Uterus (tissue), 4 donors: Measurements from ENCODE around the gene ZSWIM5. TPM values are rescaled to one million over a fixed set of nuclear protein-coding genes. Genes with fewer than 3 reads are reported as not detected.
"Not testable (repeated sequence)": the region's sequence is repeated elsewhere in the genome, so short reads cannot be mapped to it uniquely, and the experiment has no call there.

Experiments
- DNase-seq, 2 donors: peaks; one replicate each; pipeline ENCODE4 v3.0.0-alpha.2; 2019 to 2020
- H3K27ac ChIP-seq, 2 donors: fragments of 200-600 bp; sonication (generic); 1 replicate in 1 of 2; 2 replicates in 1 of 2; pipeline ENCODE4 v1.5.1; 2016 to 2018
- H3K27me3 ChIP-seq, 2 donors: fragments of 200-600 bp; sonication (generic); one replicate each; pipeline ENCODE4 v1.5.1; 2018 to 2019; ENCODE audit warnings: control low read depth in 1 of 2
- H3K36me3 ChIP-seq, 2 donors: fragments of 200-600 bp; sonication (generic); one replicate each; pipeline ENCODE4 v1.5.1; 2019; ENCODE audit warnings: control low read depth in 1 of 2
- H3K4me1 ChIP-seq, 2 donors: fragments of 200-600 bp; sonication (generic); one replicate each; pipeline ENCODE4 v1.5.1; 2018 to 2019; ENCODE audit warnings: control low read depth in 1 of 2
- H3K4me3 ChIP-seq, 2 donors: fragments of 200-600 bp; sonication (generic); 1 replicate in 1 of 2; 2 replicates in 1 of 2; pipeline ENCODE4 v1.5.1; 2018 to 2019; ENCODE audit warnings: mild to moderate bottlenecking in 1 of 2
- H3K9me3 ChIP-seq, 2 donors: fragments of 200-600 bp; sonication (generic); one replicate each; pipeline ENCODE4 v1.5.1; 2019; ENCODE audit warnings: control low read depth in 1 of 2
- POLR2A ChIP-seq, 2 donors: fragments of 450-650 bp; IDR thresholded peaks; one replicate each; pipeline ENCODE4 v1.6.1; 2016; ENCODE audit warnings: antibody characterized with exemption in 2 of 2, mild to moderate bottlenecking in 1 of 2, moderate library complexity in 1 of 2
- intact Hi-C: fragments of 100-400 bp; cut with DNase I; formaldehyde crosslinking; loops from one replicate; pipeline ENCODE4 v1.15.1; 2023; ENCODE audit warnings: low total_unique reads
- total RNA-seq, 4 donors: library from RNA; depleted of rRNA in 3 of 4; stranded (reverse); fragments of >200 nt in 3 of 4; gene quantifications; one replicate each; pipeline versions ENCODE4 v1.1.0 to v1.2.4, GENCODE V29; 2014 to 2023
- TF ChIP-seq, protein P1 (sequence below), 4 experiments: fragments of 200-600 bp in 2 of 4; fragments of 450-650 bp in 2 of 4; sonication (generic) in 2 of 4; IDR thresholded peaks; one replicate each; pipeline ENCODE4 v1.5.1; 2016 to 2019; ENCODE audit warnings: antibody characterized with exemption in 4 of 4, mild to moderate bottlenecking in 2 of 4, moderate library complexity in 1 of 4
- donor health status: DM: yes; HTN: yes; CAD: no.

Gene ZSWIM5
- total RNA-seq, 4 donors from 2014 or later: 1.5 to 6.6 (median 3.6) TPM

DNA sequence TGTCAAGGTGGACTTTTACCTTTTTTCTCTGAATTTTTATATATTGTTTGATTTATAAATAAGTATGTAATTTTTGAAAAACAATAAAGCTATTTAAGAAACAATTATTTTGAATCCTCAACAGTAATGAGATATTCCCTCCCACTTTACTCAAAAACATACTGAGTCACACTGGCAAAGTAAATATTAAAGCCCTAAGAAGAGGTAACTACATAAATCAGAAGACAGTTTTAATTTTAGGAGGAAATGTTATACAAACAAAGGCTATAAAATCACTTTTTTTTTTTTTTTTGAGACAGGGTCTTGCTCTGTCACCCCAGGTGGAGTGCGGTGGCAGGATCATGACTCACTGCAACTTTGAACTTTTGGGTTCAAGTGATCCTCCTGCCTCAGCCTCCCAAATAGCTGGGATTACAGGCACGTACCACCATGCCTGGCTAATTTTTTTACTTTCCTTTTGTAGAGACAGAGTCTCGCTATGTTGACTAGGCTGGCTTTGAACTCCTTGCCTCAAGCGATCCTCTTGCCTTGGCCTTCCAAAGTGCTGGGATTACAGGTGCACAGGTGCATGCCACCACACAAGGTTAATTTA lies 36.2 kb downstream of the ZSWIM5 start:
- Histone ChIP-seq H3K27me3 (no peaks in the 10 kb centered on the region), H3K27ac (no peak overlapping the region), H3K4me1 (no peaks in the 10 kb centered on the region), H3K36me3 (no peaks in the 10 kb centered on the region), H3K4me3 (no peak overlapping the region), H3K9me3 (no peaks in the 10 kb centered on the region)
- no peak for DNase-seq
- intact Hi-C loops: no loop called here
- TF ChIP-seq POLR2A (IDR thresholded peaks at IDR 0.05): no peak
- TF ChIP-seq, protein P1, sequence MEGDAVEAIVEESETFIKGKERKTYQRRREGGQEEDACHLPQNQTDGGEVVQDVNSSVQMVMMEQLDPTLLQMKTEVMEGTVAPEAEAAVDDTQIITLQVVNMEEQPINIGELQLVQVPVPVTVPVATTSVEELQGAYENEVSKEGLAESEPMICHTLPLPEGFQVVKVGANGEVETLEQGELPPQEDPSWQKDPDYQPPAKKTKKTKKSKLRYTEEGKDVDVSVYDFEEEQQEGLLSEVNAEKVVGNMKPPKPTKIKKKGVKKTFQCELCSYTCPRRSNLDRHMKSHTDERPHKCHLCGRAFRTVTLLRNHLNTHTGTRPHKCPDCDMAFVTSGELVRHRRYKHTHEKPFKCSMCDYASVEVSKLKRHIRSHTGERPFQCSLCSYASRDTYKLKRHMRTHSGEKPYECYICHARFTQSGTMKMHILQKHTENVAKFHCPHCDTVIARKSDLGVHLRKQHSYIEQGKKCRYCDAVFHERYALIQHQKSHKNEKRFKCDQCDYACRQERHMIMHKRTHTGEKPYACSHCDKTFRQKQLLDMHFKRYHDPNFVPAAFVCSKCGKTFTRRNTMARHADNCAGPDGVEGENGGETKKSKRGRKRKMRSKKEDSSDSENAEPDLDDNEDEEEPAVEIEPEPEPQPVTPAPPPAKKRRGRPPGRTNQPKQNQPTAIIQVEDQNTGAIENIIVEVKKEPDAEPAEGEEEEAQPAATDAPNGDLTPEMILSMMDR (IDR thresholded peaks at IDR 0.05): no peak

DNA sequence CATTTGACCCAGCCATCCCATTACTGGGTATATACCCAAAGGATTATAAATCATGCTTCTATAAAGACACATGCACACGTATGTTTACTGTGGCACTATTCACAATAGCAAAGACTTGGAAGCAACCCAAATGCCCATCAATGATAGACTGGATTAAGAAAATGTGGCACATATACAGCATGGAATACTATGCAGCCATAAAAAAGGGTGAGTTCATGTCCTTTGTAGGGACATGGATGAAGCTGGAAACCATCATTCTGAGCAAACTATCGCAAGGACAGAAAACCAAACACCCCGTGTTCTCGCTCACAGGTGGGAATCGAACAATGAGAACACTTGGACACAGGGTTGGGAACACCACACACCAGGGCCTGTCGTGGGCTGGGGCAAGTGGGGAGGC lies 38.5 kb downstream of the ZSWIM5 start:
- H3K4me1 ChIP-seq, H3K27ac ChIP-seq, H3K27me3 ChIP-seq, H3K9me3 ChIP-seq, DNase-seq, intact Hi-C loops, H3K4me3 ChIP-seq, H3K36me3 ChIP-seq: not testable (repeated sequence)

DNA sequence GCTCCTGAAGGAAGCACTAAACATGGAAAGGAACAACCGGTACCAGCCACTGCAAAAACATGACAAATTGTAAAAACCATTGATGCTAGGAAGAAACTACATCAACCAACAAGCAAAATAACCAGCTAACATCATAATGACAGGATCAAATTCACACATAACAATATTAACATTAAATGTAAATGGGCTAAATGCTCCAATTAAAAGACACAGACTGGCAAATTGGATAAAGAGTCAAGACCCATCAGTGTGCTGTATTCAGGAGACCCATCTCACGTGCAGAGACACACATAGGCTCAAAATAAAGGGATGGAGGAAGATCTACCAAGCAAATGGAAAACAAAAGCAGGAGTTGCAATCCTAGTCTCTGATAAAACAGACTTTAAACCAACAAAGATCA lies 42.1 kb downstream of the ZSWIM5 start:
- H3K4me3 ChIP-seq, intact Hi-C loops, H3K4me1 ChIP-seq: not testable (repeated sequence)

DNA sequence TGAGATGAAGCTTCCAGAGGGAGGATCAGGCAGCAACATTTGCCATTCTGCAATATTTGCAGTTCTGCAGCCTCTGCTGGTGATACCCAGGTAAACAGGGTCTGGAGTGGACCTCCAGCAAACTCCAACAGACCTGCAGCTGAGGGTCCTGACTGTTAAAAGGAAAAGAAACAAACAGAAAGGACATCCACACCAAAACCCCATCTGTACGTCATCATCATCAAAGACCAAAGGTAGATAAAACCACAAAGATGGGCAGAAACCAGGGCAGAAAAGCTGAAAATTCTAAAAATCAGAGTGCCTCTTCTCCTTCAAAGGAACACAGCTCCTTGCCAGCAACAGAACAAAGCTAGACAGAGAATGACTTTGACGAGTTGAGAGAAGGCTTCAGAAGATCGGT lies 43.3 kb downstream of the ZSWIM5 start:
- H3K9me3 ChIP-seq, H3K36me3 ChIP-seq, intact Hi-C loops, H3K4me1 ChIP-seq, H3K4me3 ChIP-seq, DNase-seq, H3K27me3 ChIP-seq, H3K27ac ChIP-seq: not testable (repeated sequence)

More for the DNA sequence above, 42.1 kb downstream of the ZSWIM5 start:
- H3K27ac ChIP-seq, H3K27me3 ChIP-seq, DNase-seq, H3K9me3 ChIP-seq, H3K36me3 ChIP-seq: not testable (repeated sequence)

DNA sequence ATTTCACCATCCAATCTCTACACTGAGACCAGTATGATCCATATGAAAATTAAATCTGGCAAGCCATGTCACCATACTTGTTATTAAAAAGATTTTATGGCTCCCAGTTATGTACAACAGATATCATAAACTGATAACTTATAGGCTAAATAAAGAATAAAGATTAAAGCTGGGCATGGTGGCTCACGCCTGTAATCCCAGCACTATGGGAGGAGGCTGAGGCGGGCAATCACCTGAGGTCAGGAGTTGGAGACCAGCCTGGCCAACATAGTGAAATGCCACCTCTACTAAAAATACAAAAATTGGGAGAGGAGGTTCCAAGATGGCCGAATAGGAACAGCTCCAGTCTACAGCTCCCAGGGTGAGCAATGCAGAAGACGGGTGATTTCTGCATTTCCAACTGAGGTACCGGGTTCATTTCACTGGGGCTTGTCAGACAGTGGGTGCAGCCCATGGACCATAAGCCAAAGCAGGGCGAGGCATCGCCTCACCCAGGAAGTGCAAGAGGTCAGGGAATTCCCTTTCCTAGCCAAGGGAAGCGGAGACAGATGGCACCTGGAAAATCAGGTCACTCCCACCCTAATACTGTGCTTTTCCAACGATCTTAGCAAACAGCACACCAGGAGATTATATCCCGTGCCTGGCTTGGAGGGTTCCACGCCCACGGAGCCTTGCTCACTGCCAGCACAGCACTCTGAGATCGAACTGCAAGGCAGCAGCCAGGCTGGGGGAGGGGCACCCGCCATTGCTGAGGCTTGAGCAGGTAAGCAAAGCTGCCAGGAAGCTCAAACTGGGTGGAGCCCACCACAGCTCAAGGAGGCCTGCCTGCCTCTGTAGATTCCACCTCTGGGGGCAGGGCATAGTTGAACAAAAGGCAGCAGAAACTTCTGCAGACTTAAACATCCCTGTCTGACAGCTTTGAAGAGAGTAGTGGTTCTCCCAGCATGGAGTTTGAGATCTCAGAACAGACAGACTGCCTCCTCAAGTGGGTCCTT lies 44.1 kb downstream of the ZSWIM5 start:
- H3K36me3 ChIP-seq, H3K4me1 ChIP-seq, H3K4me3 ChIP-seq, H3K9me3 ChIP-seq, H3K27me3 ChIP-seq, H3K27ac ChIP-seq, DNase-seq, intact Hi-C loops: not testable (repeated sequence)

DNA sequence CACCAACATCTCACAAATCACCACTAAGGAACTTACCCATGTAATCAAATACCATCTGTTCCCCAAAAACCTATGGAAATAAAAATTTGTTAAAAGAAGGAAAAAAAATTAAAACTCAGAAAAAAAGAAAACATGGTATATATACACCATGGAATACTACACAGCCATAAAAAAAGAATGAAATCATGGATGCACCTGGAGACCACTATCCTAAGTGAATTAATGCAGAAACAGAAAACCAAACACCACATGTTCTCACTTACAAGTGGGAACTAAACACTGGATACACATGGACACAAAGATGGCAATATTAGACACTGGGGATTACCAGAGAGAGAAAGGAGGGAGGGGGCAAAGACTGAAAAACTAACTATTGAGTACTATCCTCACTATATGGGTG lies 50.4 kb downstream of the ZSWIM5 start:
- H3K27ac ChIP-seq: no peak overlapping the region
- H3K4me3 ChIP-seq: no peak overlapping the region
- intact Hi-C loops: no loop called here
- TF ChIP-seq, protein P1 (IDR thresholded peaks at IDR 0.05): no peak
- TF ChIP-seq POLR2A (IDR thresholded peaks at IDR 0.05): no peak
- H3K27me3 ChIP-seq: no peaks in the 10 kb centered on the region
- H3K4me1 ChIP-seq: no peaks in the 10 kb centered on the region
- H3K9me3 ChIP-seq: no peaks in the 10 kb centered on the region
- no peak for DNase-seq
- H3K36me3 ChIP-seq: no peaks in the 10 kb centered on the region

DNA sequence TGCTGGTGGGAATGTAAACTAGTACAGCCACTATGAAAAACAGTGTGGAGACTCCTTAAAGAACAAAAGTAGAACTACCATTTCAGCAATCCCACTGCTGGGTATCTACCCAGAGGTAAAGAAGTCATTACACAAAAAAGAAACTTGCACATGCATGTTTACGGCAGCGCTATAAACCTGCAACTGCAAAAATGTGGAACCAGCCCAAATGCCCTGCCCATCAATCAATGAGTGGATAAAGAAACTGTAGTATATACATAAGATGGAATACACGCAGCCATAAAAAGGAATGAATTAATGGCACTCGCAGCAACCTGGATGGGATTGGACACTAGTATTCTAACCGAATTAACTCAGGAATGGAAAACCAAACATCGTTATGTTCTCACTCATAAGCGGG lies 51.0 kb downstream of the ZSWIM5 start:
- intact Hi-C loops: no loop called here
- no peaks in the 10 kb centered on the region for H3K4me1 ChIP-seq
- DNase-seq: no peak
- H3K27ac ChIP-seq: no peak overlapping the region
- H3K36me3 ChIP-seq: no peaks in the 10 kb centered on the region
- no peaks in the 10 kb centered on the region for H3K27me3 ChIP-seq
- H3K9me3 ChIP-seq: no peaks in the 10 kb centered on the region
- no peak overlapping the region for H3K4me3 ChIP-seq
- TF ChIP-seq, protein P1 (IDR thresholded peaks at IDR 0.05): no peak
- TF ChIP-seq POLR2A (IDR thresholded peaks at IDR 0.05): no peak
